ENCODE measurements around the gene RASAL2.

- TF ChIP-seq CTCF (conservative IDR thresholded peaks at IDR 0.05; ENCODE audit: low read length), result no peak
- no peak for TF ChIP-seq EZH2phosphoT487 (IDR thresholded peaks at IDR 0.05; ENCODE audit: borderline replicate concordance)
Observed at GRCh38 chr1:178493301-178493741, 399.4 kb downstream of the RASAL2 start.

All from Loucy (cell line).